Islet of Langerhans (tissue), 1 donor: ENCODE results near the gene MARCHF6.
"Not testable (repeated sequence)": the region's sequence is repeated elsewhere in the genome, so short reads cannot be mapped to it uniquely, and the experiment has no call there.

Source experiments
- FAIRE-seq: peaks from one replicate; lab custom pipeline; 2011; peaks lifted over from hg19 to GRCh38; lab: Jason Lieb, UNC

Gene MARCHF6

GRCh38 chr5:10324518-10325370 is 28.8 kb upstream of the MARCHF6 start:
- no peak for FAIRE-seq

- FAIRE-seq: no peak
Measured at GRCh38 chr5:10328323-10328722, 25.2 kb upstream of the MARCHF6 start.

GRCh38 chr5:10329446-10329819 is 24.1 kb upstream of the MARCHF6 start:
- FAIRE-seq: no peak

GRCh38 chr5:10329820-10330481 is 23.5 kb upstream of the MARCHF6 start:
- no peak for FAIRE-seq

GRCh38 chr5:10330511-10331230 is 22.8 kb upstream of the MARCHF6 start:
- no peak for FAIRE-seq

- peak; percentile 33 for FAIRE-seq
Measured at GRCh38 chr5:10331341-10331796, 22.1 kb upstream of the MARCHF6 start.

- no peak for FAIRE-seq
Measured at GRCh38 chr5:10332301-10332700, 21.2 kb upstream of the MARCHF6 start.

GRCh38 chr5:10333154-10334006 is 20.1 kb upstream of the MARCHF6 start:
- FAIRE-seq: no peak

- no peak for FAIRE-seq
Measured at GRCh38 chr5:10334831-10335230, 18.7 kb upstream of the MARCHF6 start.

- no peak for FAIRE-seq
Measured at GRCh38 chr5:10335711-10336470, 17.6 kb upstream of the MARCHF6 start.

GRCh38 chr5:10337107-10337506 is 16.4 kb upstream of the MARCHF6 start:
- FAIRE-seq: no peak

- no peak for FAIRE-seq
Measured at GRCh38 chr5:10337986-10338385, 15.5 kb upstream of the MARCHF6 start.

GRCh38 chr5:10338686-10339057 is 14.8 kb upstream of the MARCHF6 start:
- no peak for FAIRE-seq

- no peak for FAIRE-seq
Measured at GRCh38 chr5:10339058-10339811, 14.3 kb upstream of the MARCHF6 start.

- FAIRE-seq: no peak
Measured at GRCh38 chr5:10339958-10340357, 13.5 kb upstream of the MARCHF6 start.

- FAIRE-seq: no peak
Measured at GRCh38 chr5:10343486-10343885, 10.0 kb upstream of the MARCHF6 start.

- FAIRE-seq: not testable (repeated sequence)
Measured at GRCh38 chr5:10344461-10345106, 8.9 kb upstream of the MARCHF6 start.

GRCh38 chr5:10348258-10348657 is 5.2 kb upstream of the MARCHF6 start:
- FAIRE-seq: no peak

GRCh38 chr5:10351199-10351905 is 2.1 kb upstream of the MARCHF6 start:
- FAIRE-seq: no peak
